ENCODE data around the gene NEUROG2. TPM values are rescaled to one million over a fixed set of nuclear protein-coding genes. Genes with fewer than 3 reads are reported as not detected.

The NEUROG2 gene
- total RNA-seq, 4 donors from 2014 or later: not detected

DNA sequence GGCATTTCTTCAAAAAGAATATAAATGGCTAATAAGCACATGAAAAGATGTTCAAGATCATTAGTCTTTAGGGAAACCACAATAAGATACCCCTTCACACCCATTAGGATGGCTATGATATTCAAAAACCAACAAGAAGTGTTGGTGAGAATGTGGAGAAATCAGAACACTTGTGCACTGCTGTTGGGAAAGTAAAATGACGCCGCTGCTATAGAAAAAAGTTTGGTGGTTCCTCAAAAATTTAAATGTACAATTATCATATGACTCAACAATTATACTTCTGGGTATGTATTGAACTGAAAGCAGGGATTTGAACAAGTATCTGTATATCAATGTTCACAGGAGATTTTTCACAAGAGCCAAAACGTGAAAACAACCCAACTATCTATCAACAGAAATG is 29.4 kb upstream of the NEUROG2 start:
- DNase-seq (ENCODE audit: low spot score in 2 of 2): no peak

DNA sequence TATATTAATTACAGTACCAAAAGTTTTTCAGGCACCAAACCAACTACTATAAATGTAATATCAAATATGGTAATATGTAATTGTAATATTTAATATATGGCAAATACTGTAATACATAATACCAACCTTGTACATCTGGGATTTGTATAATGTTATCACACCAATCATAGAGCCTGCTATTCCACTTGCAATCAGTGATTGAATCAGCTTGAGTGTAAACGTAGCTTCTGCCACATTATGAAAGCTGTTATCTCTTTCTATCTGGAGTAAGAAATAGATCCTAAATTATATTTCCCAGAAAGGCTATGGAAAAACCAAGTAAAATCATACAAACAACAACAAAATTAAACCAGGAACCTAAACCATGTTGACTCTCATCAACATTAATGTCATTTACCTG is 24.7 kb upstream of the NEUROG2 start:
- 84% methylated on average over 1 of the region's 1 CpG for WGBS
- Histone ChIP-seq H3K27me3 (no peaks in the 10 kb centered on the region), H3K9me3 (no peaks in the 10 kb centered on the region), H3K36me3 (no peaks in the 10 kb centered on the region), H3K4me3 (no peak overlapping the region), H3K4me1 (no peaks in the 10 kb centered on the region), H3K27ac (no peak overlapping the region)
- no peak for DNase-seq (ENCODE audit: low spot score in 2 of 2)
- no peak for TF ChIP-seq POLR2A (IDR thresholded peaks at IDR 0.05)
- no peak for TF ChIP-seq EP300 (IDR thresholded peaks at IDR 0.05)
- no peak for TF ChIP-seq POLR2AphosphoS5 (IDR thresholded peaks at IDR 0.05)
- TF ChIP-seq CTCF (IDR thresholded peaks at IDR 0.05): no peak

More for the DNA sequence above, 29.4 kb upstream of the NEUROG2 start:
- Histone ChIP-seq H3K36me3 (no peaks in the 10 kb centered on the region), H3K4me3 (no peak overlapping the region), H3K4me1 (no peaks in the 10 kb centered on the region), H3K9me3 (no peaks in the 10 kb centered on the region), H3K27ac (no peak overlapping the region), H3K27me3 (no peaks in the 10 kb centered on the region)
- no peak for TF ChIP-seq POLR2AphosphoS5 (IDR thresholded peaks at IDR 0.05)
- TF ChIP-seq EP300 (IDR thresholded peaks at IDR 0.05): no peak
- no peak for TF ChIP-seq CTCF (IDR thresholded peaks at IDR 0.05)
- TF ChIP-seq POLR2A (IDR thresholded peaks at IDR 0.05): no peak
- WGBS: 93% methylated on average over 3 of the region's 3 CpGs

DNA sequence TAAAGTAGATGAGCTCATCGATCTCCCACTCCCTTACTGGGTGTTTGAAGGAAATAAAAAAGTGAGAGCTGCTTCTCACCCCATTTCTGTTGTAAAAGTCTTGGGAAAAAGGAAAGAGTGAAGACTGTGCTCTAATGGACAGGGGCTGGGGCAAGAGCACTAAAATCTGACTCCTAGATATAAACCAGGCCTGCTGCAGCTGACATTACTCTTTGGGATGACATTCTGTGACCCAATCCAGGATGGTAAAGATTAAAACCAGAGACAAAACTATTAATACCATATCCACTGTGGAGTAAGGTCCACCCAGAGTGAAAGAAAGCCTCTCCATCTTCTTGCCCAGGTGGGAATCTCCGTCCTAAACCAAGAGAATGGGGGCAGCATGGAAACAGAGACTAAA is 20.1 kb upstream of the NEUROG2 start:
- Histone ChIP-seq H3K4me1 (no peaks in the 10 kb centered on the region), H3K27ac (no peak overlapping the region), H3K36me3 (no peaks in the 10 kb centered on the region), H3K27me3 (peaks cover 4% of the 10 kb centered on the region), H3K9me3 (no peaks in the 10 kb centered on the region), H3K4me3 (no peak overlapping the region)
- WGBS: 84% methylated on average over 2 of the region's 2 CpGs
- no peak for DNase-seq (ENCODE audit: low spot score in 2 of 2)
- TF ChIP-seq POLR2AphosphoS5 (IDR thresholded peaks at IDR 0.05): no peak
- no peak for TF ChIP-seq POLR2A (IDR thresholded peaks at IDR 0.05)
- no peak for TF ChIP-seq EP300 (IDR thresholded peaks at IDR 0.05)
- TF ChIP-seq CTCF (IDR thresholded peaks at IDR 0.05): no peak

- 75% methylated on average over 3 of the region's 3 CpGs for WGBS
- H3K36me3 ChIP-seq: no peaks in the 10 kb centered on the region
- no peak overlapping the region for H3K27ac ChIP-seq
- no peaks in the 10 kb centered on the region for H3K9me3 ChIP-seq
- H3K4me1 ChIP-seq: no peaks in the 10 kb centered on the region
- TF ChIP-seq CTCF (IDR thresholded peaks at IDR 0.05) (no peak), POLR2AphosphoS5 (IDR thresholded peaks at IDR 0.05) (no peak), POLR2A (IDR thresholded peaks at IDR 0.05) (no peak), EP300 (IDR thresholded peaks at IDR 0.05) (no peak)
- peaks cover 20% of the 10 kb centered on the region for H3K27me3 ChIP-seq
- no peak overlapping the region for H3K4me3 ChIP-seq
- DNase-seq (ENCODE audit: low spot score in 2 of 2): no peak
Measured at GRCh38 chr4:112532267-112532666, 16.3 kb upstream of the NEUROG2 start.

DNA sequence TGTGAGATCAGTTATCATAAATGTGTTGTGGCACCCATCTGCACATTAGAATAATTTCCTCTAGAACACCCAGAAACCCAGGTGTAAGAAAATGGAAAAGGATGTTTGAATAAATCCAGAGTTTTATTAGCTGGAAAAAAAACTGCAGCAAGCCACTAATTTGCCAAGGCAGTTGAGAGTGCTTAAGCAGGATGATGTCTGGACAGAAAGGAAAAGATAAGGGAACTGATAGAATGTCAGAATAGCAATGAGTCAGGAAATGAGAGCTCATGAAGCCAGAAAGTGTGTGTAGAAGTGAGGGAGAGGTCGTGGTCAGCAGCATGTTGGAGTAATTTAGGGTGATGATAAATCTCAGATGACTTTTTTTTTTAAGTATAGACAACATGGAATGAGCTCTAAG is 15.2 kb upstream of the NEUROG2 start:
- H3K4me1 ChIP-seq: no peaks in the 10 kb centered on the region
- H3K27me3 ChIP-seq: peaks cover 31% of the 10 kb centered on the region
- no peak overlapping the region for H3K27ac ChIP-seq
- TF ChIP-seq POLR2AphosphoS5 (IDR thresholded peaks at IDR 0.05) (no peak), CTCF (IDR thresholded peaks at IDR 0.05) (no peak), POLR2A (IDR thresholded peaks at IDR 0.05) (no peak), EP300 (IDR thresholded peaks at IDR 0.05) (no peak)
- WGBS: 35% methylated on average over 1 of the region's 1 CpG
- no peak for DNase-seq (ENCODE audit: low spot score in 2 of 2)
- no peak overlapping the region for H3K4me3 ChIP-seq
- no peaks in the 10 kb centered on the region for H3K9me3 ChIP-seq
- H3K36me3 ChIP-seq: no peaks in the 10 kb centered on the region
